Stimulated activated naive CD4-positive, alpha-beta T cell treated with Interleukin-2 at 50 U/mL for 16 hours (primary cell): ENCODE results near the gene LOXL3.
A peak's percentile ranks its signal among the peaks of the same experiment; 100 is the strongest.
"Not testable (repeated sequence)": the region's sequence is repeated elsewhere in the genome, so short reads cannot be mapped to it uniquely, and the experiment has no call there.

Experiments
- DNase-seq: peaks from one replicate; lab custom pipeline; 2025; lab: John Stamatoyannopoulos, UW

Gene LOXL3

DNA sequence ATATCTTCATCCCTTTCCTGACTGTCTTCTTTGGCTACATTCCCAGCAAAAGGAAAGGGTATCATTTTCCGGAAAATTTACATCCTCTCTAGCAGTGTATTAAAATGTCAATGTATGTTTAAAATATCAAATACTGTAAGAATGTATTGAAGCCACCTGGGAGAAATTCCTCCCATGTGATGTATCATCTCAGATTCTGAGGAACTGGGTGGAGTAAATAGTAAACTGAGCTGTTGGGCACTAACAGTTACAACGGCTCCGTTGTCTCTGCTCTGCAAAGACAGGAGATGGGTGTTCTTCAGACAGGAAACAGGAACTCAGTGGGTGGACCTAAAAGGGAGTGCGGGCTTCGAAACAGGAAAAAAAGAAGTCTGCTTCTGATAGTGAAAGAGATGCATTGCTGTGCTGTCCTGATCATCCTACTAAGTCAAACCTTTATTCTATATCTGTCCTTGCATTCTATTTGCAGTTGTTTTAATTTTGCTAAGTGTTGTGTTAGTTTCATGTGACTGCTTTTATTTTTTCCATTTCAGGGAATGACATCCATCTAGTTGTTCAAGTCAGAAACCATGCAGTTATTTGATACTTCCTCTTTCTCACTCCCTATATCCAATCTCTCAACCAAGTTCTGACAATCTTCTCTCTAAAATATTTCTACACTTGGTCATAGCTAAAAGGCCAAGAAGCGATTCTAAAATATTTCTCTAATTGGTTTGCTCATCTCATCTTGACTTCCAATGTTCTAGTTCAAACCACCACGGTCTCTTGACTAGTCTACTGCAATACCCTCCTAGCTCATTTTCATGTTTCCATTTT, 20.2 kb upstream of the LOXL3 start:
- no peak for DNase-seq

DNA sequence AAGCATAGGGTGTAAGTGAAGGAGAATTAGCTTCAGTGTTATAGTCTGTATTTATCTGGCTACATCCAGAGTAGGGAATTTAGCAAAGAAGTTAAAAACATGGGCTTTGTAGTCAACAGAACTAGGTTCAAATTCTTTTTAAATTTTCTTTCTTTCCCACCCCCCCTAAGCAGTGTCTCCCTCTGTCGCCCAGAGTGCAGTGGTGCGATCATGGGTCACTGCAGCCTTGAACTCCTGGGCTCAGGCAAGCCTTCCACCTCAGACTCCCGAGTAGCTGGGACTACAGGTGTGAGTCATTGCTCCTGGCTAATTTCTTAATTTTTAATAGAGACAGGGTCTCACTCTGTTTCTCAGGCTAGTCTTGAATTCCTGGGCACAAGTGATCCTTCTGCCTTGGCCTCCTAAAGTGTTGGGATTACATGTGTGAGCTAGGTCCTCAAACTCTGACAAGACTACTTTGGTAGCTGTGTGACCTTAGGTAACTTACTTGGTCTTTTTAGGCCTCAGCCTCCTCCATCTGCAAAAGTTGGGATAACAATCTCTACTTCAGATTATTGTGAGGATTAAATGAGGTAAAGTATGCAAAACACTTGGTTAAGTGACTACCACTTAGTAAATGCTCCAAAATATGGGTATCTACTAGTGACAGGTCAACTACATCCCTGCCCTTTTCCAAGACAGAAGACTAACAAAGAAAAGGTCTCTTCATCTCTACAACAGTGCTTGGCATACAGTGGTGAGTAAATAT, 18.6 kb upstream of the LOXL3 start:
- no peak for DNase-seq

DNA sequence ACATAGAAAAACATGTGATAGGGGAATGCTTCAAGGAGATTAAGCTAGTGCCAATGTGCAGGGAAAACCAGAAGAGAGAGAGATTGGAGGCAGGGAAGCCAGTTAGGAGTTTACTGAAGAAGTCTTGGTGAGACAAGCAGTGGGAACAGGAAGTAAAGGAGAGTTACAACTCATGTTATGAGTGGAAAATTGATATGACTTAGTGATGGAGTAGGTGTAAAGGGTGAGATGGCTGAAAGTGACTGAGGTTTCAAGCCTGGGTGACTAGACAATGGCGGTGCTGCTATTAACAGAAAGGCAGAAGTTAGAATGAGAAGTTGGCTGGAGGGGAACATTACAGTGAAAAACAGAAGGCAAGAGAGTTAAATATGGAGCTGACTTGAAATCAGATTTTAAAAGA, 17.3 kb upstream of the LOXL3 start:
- no peak for DNase-seq

DNA sequence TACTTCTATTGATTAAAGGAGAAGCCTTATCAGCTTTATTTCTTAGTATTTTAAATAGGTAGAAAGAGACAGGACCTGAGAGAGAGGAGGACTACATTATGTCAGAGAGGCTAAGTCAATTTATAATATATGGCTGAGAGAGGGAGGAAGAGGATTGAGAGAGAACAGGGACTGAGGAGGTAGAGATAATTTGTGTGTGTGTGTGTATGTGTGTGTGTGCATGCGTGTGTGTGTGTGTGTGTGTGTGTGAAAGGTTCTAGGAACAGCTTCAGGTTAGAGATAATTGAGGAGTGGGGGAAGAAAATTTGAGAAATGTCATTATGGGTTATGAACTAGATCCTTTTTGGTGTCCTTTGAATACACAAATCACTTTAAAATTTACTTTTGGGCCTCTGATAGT, 15.9 kb upstream of the LOXL3 start:
- no peak for DNase-seq

DNA sequence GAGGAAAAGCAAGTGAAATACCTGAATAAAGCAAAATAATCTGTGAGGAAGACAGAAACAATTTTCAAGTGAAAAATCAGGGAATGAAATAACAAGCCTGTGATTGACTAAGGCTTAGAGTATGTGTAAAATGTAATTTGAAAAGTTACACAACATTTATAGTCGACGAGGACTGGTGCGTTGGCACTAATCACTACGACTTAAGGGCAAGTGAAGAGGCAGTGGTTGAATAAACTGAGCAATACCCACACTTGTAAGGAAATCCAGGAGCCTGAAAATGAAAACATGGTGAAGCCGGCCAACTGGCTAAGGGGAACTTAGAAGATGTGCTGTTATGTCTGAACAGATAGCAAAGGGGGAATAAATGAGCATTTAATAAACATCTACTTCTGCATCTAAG, 14.1 kb upstream of the LOXL3 start:
- DNase-seq = no peak

DNA sequence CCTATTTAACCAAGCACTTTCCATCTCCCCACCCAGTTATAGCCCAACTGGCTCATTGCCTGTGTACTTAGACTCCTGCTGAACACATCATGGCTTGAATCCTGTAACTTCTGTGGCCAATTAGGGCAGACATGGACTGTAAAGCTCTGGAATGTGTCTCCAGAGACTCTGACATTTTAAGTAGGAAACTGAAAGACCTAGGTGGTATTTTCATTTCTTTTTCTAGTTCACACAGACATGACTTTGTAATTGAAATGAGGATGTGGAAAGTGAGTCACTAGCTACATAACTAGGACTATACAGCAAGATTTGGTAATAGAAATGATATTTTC, 13.0 kb upstream of the LOXL3 start:
- DNase-seq = no peak

DNA sequence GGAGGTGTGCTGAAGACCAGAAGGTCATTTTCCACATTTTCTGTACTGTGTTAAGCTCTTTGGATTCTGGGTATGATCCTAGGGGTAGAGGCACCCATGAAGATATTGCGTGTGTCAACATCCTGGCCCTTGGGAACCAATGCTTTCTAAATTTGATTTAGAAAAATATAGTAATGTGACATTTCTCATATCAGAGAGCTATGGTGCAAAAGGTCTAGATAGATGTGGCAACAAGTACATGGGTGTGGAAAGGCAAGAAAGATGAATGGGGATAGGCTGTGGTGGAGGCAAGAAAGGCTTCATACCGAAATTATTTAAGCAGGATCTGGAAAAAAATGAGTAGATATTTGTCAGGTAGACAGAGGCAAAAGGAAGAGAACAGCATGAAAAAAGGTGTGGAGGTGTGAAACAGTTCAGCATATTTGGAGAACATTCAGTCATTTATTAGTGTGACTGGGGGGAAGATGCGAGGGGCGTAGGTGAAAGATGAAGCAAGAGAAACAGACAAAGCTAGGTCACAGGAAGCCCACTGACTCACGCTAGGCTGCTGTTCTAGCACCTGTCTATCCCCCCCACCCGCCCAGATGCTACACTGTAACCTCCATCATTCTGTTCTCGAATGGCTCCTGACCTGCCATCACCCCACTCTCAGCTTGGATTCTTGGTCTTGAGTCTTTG, 12.5 kb upstream of the LOXL3 start:
- DNase-seq = no peak

DNA sequence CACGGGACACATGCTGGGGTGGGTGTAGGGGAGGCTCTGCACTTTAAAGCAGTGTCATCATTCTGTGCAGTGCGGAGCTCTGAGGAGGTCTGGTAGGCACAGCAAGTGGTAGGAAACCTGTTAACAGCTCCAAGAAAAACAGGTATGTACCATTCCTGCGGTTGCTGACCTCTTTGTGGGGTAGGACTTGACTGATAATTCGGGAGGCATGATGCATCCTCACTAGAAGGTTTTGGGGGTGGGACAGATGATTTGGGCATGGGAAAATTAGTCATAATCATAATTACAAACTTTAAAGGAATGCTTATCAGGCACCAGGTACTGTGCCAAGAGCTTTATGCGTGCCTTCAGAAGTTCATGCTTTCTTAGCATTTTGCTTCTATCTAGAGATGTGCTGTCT, 10.5 kb upstream of the LOXL3 start:
- DNase-seq = no peak

DNA sequence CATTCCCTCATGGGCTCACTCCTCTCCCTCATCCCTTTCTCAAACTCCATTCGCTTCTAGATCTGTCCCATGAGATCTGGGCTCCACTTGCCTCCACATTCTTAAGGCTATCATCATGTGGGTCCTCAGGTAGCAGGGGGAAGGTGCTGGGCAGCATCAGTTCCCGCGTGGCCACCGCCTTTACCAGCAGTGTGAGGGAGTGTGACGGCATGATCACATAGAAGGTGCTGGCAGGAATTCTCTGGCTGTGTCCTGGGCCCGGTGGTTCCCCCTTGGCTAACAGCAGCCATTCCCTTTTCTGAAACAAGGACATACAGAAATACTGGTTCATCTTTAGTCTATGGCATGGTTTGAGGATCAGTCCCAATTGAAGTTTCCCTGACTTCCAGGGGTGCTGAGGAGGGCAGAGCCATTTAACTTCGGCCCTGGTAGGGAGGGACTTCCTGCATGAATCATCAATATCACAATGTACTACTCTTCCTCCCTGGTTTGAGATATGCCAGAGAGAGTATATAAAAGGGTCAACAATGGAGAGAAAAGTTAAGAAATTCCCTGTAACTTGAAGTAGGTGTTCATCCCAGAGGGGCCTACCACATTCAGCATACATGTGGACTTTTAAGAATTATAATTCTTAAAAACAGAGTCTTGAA, 8.5 kb upstream of the LOXL3 start:
- DNase-seq = no peak

DNA sequence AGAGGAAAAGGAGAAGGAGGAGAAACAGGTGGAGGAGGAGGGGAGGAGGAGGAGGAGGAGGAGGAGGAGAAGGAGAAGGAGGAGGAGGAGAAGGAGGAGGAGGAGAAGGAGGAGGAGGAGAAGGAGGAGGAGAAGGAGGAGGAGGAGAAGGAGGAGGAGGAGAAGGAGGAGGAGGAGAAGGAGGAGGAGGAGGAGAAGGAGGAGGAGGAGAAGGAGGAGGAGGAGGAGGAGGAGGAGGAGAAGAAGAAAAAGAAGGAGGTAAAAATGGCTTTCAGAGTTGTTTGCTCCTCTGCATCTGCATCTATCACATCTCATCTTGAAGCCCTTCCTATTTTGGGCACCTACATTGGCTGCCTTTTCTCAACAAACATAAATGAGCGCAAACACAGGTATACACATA, 7.3 kb upstream of the LOXL3 start:
- not testable (repeated sequence) for DNase-seq

DNA sequence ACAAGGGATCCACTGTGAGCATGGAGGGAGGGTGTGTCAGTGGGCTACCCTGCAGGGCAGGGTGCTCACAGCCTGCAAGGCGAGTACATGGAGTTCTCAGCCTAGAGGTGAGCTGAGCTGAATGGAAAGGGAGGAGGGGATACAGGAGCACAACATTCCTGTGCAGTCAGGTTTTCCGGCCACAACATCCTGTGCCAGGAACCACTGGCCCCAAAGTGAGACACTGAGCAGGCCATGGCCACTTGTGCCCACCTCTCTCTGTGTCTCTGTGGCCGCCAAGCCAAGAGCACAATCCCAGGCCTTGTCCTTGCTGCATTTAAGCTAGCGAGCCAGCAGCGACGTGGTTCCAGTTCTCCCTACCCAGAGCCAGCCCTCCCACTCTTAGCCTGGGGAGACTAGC, 6.8 kb upstream of the LOXL3 start:
- no peak for DNase-seq

DNA sequence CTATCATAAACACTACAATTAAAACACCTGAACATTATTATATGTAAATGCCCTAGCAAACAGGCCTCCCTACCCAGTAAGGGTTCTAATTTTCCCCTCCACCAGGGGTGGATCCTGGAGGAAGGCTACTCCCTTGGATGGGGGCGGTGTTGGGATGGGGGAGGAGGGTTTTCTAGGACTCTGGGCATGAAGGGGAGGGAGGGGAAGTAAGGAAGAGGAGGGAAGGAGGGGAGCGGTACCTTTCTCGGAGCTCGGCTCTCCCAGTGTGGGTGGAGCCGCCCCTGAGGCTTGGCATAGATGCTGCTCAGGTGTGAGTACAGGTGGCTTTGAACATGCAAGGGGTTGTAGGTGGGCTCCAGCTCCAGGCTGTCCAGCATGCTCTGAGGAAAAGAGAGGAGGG, 6.2 kb upstream of the LOXL3 start:
- DNase-seq = no peak

DNA sequence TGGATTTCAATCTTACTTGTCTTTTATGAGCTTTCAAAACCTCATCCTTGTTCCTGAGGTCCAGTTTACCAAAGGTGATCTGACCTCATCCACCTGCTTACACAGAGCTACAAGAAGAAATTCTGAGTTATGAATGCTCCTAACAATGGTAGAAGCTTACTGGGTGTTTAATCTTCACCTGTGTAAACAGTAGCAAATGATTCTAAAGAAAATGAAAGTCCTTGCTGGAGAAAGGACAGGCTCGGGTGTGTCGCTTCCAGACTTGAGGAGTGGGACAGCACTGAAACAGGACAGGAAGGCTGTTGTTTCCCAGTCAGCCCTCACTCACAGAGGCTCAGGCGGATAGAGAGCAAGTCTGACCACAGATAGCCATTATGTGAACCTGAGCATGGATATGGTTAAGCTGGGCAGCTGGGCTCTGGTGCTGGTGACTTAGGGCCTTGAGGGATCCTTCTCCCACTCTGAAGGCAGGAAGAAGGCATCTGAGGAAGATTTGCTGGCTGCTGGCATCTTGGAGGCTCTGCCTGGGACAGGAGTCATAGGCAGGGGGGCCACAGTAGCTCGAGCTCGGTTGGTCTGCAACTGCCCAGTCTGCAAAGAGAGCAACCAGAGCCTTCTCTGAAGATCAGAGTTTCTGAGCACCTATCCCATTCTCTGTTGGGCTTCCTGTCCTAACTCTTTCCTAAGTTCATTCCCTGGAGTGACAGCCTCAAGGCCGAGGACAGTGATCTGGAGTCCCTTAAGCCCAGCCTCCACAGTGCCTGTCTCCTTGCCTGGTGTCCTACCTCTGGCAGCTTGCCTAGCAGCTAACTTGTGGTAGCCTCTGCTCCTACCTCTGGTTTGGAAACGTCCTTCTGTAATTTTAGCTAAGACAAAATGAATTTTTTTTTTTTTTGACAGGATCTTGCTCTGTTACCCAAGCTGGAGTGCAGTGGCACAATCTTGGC, 4.8 kb upstream of the LOXL3 start:
- DNase-seq = no peak

DNA sequence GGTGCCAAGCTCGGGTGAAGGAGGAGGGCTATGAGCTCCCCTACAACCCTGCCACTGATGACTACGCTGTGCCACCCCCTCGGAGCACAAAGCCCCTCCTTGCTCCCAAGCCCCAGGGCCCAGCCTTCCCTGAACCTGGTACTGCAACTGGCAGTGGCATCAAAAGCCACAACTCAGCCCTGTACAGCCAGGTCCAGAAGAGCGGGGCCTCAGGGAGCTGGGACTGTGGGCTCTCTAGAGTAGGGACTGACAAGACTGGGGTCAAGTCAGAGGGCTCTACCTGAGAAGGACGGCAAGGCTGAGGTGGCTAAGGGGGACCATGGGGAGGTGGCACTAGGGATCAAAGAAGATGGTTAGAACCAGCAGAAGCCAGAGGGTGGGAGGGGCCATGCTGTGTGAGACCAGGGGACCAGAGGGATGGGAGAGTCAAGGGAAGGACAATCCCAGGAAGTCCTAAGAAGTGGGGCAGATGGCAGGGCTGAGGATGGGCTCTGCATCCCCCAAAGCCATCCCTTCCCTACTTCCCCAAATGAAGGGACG, 3.2 kb upstream of the LOXL3 start:
- no peak for DNase-seq

DNA sequence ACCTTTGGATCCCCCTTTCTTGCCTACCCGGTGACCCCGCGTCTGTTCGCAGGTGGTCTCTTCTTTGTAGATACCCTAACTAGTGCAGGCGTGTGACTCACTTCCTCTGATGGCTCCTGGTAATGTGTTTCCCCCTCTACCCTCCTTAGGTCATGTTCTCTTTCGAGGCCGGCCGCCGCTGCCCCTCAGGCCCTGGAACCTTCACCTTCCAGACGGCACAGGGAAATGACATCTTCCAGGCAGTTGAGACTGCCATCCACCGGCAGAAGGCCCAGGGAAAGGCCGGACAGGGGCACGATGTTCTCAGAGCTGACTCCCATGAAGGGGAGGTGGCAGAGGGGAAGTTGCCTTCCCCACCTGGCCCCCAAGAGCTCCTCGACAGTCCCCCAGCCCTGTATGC, 2.4 kb upstream of the LOXL3 start:
- DNase-seq = no peak

DNA sequence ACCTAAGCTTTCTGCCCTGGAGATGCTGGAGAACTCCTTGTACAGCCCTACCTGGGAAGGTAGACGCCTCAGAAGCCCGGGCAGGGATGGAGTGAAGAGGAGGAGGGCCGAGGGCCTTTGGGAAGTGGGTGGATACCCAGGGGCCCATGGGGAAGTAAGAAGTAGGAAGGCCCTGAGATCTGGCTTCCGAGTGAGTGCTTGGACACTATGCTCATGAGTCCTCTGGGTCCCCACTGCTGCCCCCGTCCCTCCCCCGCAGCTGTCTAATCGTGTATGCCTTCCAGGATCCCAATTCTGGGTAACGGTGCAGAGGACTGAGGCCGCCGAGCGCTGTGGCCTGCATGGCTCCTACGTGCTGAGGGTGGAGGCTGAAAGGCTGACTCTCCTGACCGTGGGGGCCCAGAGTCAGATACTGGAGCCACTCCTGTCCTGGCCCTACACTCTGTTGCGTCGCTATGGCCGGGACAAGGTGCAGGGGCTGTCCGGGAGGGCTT, 1.9 kb upstream of the LOXL3 start:
- DNase-seq = no peak

DNA sequence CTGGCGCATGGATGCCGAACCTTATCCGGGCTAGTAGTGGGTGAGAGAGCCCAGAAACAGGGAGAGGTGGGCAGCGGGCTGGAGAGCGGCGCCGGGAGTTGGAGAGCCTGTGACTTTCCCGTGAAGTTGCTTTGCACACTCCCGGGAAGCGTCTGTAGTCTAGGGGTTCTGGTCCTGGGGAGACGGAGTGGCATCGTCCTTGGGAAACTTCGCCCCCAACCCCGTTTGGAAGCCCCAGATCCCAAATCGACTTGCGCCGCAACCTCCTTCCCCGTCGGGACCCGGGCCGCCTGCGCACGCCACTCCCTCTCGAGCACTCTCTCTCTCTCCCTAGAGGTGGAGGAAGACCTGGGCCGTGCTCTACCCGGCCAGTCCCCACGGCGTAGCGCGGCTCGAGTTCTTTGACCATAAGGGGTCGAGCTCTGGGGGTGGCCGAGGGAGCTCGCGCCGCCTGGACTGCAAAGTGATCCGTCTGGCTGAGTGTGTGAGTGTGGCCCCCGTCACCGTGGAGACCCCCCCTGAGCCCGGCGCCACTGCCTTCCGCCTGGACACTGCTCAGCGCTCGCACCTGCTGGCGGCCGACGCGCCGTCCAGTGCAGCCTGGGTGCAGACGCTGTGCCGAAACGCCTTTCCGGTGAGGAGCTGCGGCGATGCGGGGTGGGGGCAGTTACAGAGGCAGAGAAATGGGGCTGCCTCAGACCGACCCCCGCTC, 1.2 kb upstream of the LOXL3 start:
- DNase-seq = peak; percentile 36

DNA sequence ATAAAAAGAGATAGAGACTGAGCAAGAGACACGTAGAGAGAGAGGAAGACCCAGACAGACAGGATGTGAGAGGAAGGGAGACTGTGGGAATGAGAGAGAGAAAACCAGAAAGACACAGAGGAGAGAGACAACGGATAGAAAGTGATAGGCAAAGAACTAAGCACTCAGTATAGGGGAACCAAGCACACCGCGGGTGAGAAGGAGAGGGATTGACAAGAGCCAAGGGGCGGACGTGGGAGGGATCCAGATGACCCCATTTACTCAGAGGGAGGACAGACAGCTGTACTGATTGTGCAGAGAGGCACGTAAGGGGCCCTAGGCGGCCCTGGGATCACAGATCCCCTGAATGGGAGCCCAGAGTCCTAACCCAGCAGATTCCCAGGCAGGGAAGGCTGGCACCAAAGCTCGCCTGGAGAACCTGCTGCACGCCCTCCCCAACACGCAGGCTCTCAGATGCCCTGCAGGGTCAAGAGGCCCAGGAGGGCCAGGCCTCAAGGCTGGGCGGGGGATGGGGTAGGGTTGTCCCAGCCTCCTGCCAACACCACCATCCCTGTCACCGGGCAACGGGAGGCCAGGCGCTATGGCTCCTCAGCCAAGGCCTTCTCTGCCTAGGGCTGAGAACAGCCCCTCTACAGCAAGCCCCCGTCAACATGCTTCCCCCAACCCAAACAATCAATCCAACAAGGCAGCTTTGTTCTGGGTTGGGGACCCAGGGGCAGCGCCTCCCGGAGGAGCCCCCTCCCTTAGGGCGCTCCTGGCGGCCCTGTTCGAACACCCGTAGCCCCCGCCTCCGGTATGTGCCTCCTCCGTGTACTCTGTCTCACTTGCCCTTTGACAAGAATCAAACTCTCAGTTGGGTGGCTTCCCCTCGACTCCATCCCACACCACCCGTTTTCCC, 579 bp downstream of the LOXL3 start:
- no peak for DNase-seq
